RCC 7860 (cell line): ENCODE results near the gene CLIP2.

Source experiments
- DNase-seq: peaks from one replicate; pipeline ENCODE4 v3.0.0-alpha.2; 2015; ENCODE audit warnings: low spot score
- FAIRE-seq: peaks from 2 replicates; lab custom pipeline; 2012; peaks lifted over from hg19 to GRCh38; lab: Jason Lieb, UNC

The CLIP2 gene

DNA sequence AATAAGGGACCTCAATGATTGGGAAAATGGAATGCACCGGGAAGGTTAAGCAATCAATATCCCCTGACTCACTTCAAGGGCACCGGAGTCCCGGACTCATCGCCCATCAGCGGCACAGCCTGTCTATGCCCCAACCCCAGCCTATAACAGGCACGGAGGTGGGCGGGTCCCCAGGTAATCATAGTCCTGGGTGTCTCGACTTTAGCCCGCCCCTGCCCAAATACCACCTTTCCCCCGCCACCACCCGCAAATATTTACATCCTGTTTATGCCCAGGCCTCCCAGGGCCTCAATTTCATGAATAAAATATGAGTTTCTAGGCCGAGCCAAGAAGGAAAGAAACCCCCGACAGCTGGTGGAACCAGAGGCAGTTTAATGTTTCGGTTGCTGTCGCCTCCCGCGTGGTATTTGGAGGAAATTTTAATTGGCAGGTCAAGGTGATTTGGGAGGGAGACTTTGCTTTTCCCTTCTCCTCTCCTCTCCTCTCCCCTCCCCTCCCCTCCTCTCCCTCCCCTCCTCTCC, 19.4 kb upstream of the CLIP2 start:
- FAIRE-seq (no peak), DNase-seq (no peak)

DNA sequence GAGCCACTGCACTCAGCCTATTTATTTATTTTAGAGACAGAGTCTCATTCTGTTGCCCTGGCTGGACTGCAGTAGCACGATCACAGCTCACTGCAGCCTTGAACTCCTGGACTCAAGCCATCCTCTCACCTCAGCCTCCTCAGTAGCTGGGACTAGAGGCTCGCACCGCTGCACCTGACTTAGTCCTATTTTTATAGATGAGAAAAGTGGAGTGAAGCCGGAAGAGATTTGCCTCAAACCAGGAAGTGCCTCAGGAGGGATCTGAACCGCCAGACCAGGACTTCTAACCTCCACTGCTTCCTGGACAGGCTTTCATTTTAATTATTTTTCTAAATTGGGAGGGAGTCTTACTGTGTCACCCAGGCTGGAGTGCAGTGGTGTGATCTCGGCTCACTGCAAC, 17.5 kb upstream of the CLIP2 start:
- DNase-seq (no peak), FAIRE-seq (no peak)

DNA sequence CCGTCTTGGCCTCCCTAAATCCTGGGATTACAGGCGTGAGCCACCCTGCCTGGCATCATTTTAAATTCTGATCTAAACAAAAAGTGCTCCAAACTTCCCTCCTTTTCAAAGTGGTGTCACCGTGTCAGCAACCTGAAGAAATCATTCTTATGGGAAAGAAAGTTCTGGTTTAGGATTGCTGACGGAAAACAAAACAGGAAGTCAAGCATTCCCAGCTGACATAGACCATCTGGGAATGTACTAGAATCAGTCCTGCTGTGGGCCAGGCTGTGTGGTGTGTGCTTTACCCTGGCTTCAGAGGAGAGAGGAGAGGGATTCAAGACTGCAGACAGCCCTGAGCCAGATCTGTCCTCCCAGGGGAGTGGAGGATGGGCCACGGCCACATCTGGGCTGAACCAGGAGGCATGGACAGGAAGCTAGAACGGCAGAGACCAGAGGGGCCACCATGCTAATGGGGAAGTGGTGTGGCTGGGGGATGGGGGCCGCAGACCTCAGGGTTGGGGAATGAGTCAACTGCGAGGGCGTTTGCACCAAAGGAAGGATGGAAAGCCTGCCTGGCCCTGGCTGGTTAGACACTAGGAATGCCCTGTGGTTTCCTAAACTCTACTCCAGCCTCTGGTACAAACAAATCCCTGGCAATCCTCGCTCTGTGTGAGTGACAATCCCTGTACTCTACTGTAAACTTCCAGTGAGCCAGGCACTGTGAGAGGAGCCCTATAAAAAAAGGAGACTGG, 16.7 kb upstream of the CLIP2 start:
- peak; percentile 99 for DNase-seq
- FAIRE-seq: peak; percentile 95

DNA sequence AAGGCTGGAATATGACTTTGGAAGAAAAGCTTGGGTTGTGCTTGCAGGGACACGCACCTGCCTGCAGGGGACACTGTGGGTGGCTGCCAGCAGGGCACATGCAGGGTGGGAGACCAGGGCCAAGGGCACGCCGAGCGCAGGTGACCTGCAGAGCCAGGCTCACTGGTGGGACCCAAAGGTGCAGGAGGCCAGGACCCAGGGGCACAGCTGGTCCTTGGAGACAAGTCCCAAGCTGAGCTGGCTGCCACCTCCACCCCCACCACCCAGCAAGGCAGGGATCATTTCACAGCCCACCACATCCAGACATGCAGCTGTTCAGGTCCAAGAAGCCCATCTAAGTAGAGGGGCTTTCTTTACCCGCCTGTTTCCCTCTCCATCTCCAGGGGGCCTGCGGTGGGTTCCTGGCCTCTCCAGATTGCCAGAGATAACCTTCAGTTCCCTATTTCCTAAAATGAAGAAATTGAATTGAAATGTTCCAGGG, 13.8 kb upstream of the CLIP2 start:
- FAIRE-seq (no peak), DNase-seq (no peak)

DNA sequence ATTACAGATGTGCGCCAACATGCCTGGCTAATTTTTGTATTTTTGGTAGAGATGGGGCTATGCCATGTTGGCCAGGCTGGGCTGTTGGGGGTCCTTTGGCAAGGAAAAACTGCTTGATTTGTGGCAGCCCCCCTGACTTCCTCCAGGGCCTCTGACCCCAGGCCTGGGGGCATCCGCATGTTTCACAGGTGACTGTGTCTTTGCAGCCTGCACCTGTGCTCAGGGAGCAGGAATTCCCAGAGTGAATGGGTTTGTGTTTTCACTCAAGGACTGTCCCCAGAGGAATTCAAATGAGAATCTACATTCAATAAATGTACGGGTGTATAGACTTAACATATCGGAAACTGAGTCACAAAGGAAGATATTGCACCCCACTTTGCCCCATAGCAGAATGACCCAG, 11.6 kb upstream of the CLIP2 start:
- DNase-seq: no peak
- no peak for FAIRE-seq

DNA sequence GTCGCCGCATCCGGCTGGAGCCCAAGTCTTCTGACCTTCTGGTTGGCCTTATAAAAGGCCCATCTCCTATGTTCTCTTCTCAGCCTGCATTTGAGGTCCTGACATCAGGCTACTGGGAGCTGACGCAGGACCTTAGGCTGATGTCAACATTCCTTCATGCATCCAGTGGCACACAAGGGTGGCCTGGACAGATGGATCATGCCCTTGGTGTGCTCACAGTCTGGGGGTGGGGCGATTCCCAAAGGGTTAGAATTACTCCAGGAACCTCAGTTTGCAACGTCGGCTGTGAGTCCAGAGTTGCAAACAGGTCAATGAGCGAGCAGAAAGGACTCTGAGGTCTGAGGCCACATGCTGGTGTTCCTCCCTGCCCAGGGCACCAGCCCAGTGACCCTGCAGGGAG, 8.2 kb upstream of the CLIP2 start:
- no peak for FAIRE-seq
- peak; percentile 82 for DNase-seq

DNA sequence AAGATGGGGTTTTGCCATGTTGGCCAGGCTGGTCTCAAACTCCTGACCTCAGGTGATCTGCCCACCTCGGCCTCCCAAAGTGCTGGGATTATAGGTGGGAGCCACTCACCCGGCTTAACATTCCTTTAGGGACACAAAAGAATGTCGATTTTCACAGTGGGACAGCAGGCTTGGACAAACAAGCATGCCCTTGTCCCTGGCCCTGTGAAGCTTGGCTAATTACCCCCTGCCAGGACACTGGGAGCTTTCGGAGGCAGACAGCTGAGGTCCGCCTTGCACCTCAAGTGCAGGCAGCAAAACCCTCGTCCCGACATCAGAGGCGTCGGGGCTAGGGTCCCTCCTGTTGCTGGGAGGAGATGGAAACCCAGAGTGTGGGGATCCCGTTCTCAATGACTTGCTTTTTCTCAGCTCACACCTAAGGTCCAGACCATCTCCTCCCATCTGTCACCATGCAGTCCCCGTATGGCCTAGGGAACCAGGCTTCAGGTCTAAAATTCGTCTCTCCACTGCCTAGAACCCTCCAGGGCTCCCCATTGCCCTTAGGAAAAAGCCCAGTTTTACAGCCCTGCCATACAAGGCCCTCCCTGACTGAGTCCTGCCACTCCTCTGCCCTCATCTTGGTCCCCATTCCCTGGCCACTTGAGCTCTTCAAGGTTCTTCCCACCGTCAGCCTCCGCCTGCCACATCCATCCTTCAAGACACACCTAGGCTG, 6.3 kb upstream of the CLIP2 start:
- no peak for FAIRE-seq
- no peak for DNase-seq

DNA sequence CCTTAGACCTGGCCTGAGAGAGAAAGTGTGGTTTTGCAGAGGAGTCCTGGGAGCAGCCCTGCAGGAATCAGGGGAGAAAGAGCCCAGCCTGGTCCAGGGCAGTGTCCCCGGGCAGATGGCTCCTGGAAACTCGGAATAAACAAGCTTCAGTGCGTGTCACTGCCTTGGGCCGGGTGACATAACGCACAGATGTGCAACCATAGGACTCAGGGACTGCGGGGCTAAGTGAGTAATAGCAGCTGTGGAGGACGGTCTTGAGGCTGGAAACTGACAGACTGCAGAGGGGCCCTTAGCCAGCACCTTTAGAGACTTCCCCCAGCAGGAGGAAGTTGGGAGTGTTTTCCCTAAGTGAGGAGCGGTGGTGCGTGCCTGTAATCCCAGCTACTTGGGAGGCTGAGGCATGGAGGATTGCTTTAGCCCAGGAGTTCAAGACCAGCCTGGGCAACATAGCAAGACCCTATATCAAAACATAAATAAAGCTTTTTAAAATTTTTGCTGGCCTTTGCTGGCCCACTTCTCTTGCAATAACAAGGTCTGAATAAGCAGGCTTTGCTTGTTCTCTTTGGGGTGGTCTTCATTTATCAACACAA, 5.3 kb upstream of the CLIP2 start:
- FAIRE-seq (no peak), DNase-seq (peak; percentile 18)

DNA sequence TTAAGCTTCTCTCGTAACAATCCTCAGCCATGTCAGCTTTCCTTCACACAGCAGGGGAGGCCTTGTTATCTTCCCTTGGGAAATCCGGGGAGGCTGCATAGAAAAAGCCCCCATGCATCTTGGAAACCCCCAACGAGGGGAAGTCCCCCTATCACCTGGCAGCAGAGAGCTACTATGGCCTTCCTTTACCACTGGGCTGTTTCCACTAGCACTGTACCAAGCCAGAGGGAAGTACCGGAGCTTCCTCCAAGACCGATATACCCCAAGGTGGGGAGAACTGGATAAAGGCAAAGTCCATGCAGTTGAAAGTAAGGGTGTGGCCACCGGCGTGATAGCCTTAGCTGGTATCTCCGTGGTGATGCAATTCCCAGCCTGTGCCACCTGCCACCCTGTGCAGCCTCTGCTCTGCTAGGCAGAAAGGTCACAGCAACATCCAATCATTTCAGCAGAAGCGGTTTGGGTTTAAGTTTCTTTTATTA, 4.4 kb upstream of the CLIP2 start:
- FAIRE-seq: no peak
- DNase-seq: no peak

DNA sequence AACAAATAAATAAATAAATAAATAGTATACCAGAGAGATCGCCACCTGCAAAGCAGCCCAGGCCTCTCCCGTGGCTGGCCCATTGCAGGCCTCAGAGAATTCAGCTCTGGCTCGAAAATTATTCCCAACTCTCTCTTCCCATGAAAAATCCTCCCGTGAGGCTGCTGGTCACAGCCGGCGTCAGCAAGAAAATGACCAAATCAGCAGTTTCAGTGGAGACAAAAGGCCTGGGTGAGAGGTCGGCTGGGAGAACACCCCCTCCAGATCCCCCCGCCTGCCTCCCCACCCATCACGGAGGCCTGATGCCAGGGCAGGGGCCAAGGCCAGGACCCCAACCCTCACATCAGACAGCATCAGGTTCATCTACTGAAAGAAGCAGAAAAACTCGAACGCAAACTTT, 3.1 kb upstream of the CLIP2 start:
- no peak for FAIRE-seq
- no peak for DNase-seq

DNA sequence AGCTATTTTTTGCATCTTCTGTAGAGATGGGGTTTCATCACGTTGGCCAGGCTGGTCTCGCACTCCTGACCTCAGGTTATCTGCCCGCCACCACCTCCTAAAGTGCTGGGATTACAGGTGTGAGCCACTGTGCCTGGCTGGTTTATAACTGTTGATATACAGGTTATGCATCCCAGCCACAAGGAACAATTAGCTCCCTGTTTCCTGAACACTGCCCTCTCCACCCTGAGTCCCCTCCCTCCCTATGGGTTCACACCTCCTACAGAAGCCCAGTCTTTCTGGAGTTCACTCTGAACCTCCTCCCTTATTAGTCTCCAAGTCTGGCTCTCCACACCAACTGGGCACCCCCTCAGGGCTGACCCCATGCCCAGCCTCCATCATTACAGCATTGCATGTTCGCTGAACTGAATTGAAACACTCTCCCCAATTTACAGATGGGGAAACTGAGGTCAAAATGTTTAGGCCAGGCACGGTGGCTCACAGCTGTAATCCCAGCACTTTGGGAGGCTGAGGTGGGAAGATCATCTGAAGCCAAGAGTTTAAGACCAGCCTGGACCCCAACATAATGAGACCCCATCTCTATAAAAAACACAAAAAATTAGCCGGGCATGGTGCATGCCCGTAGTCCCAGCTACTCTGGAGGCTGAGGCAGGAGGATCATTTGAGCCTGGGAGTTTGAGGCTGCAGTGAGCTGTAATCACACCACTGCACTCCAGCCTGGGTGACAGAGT, 1.7 kb upstream of the CLIP2 start:
- FAIRE-seq (no peak), DNase-seq (no peak)

DNA sequence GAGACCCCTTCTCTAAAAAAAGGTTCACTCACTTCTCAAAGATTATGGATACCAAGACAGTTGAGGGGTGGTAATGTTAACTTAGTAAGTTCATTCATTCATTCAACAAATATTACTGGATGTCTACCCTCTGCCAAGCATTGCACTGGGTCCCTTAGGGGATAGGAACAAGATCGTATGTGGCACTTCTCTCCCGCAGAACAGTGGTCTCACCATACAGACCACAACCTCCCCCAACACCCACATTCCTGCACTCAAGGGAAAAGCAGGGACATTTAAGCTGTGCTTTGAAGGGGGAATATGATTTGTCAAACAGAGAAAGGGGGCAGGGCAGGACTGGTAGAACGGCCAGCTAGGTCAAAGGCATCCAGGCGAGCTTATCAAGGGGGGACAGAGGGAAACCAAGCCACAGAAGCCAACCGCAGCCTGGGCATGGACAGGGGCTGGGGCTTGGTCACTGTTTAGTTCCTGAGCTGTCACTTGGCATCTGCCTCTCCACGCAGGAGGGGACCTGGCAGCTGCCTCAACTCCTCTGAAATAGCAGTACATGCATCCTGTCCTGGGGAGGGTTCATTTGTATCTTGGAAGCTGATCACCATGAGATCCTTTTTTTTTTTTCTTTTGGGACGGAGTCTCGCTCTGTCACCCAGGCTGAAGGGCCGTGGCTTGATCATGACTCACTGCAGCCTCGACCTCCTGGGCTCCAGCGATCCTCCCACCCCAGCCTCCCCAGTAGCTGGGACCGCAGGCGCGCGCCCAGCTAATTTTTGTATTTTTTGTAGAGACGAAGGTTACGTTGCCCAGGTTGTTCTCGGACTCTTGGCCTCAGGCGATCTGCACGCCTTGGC, 949 bp upstream of the CLIP2 start:
- DNase-seq (peak; percentile 97), FAIRE-seq (peak; percentile 93)

DNA sequence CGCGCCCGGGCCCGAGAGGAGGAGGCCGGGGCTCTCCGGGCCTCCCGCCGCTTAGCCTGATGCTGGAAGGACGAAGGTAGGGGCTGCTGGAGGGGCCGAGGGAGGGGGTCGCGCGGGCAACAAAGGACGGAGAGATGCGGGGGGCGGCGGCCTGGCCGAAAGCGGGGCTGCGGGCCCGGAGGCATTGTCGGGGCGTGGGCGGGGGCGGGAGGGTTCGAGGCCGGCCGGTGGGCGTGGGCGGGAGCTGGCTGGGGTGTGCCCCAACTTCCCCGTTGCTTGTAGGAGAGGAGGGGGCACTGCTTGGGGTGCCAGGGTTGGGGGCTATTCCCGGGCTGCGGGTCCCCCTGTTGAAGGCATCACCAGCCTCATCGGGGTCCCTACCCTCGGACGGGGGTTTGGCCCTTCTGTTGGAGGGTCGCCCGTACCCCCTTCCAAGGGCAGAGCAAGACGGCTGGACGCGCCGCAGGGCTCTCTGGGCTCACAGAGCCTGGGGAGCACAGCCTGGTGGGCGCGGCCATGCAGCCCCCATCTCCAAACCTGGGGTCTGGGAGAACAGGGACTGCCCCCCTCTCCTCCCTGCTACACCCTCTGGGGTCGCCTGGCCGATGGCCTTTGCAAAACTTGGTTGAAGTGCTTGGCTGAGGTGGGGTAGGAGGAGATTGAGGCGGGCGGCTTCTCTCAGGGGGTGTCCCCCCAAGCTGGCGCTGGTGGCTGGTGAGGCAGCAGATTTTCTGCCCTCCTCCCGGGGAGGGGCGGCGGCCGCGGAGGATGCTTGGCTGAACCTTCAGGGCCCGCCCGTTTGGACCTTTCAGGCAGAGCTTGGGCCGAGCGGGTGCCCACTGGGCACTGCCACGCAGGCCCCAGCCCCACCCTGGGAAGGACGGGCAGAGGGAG, 699 bp downstream of the CLIP2 start:
- no peak for DNase-seq
- no peak for FAIRE-seq

DNA sequence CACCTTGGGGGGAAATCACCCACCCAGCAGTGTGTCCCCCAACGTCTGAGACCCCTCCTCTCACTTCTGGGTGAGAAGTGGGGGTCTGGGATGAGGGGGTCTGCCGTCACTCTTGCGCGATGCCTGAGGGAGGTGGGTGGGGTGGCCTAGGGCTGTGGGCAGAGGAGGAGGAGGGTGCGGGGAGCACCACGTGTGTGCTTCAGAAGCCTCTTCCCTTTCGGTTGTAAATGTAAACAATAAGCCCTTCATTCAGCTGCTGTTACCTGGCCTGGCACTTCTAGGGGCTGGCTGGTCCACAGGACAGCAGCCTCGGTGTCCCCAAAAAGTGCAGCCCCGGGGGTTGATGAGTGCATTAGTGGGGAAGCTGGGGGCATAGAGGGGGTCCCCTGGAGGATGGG, 1.3 kb downstream of the CLIP2 start:
- no peak for FAIRE-seq
- DNase-seq: no peak

DNA sequence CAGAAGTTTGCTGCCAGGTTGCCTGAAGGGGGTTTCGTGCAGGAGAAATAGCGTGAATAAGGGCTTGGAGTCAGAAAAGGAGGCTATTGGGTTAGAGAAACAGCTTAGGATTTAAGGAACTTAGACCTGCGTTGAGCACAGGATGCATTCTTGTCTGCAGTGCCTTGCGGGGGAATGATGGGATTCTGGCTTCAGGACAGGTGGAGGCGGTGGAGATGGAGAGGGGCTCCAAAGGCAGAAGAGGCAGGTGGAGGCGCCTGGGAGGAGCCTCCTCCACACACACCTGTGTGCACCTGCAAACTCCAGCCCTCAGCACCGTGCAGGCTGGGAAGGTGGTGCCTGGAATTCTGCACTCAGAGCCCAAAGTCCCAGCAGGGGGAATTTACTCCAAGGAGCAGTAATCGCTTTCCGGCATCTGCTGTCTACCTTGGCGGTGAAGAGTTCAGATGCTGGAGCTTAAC, 1.8 kb downstream of the CLIP2 start:
- no peak for FAIRE-seq
- DNase-seq: no peak

DNA sequence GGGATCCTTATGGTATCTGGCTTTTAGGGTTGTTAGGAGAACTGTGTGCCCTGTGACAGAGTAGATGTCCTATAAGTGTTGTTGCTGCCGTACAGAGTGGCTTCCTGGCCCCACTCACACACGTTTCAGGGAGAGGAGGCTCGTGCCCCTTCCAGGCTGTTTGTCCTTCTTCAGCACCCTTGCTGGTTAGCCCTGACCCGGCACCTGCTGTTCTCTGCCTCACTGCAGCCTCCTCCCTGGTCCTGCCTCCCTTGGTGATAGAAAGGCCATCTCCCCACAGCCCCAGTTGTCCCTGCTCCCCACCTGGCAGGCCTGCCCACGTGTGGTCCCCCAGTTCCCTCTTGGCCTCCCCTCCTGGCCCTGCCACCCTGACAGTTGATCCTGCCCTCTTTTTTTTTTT, 2.3 kb downstream of the CLIP2 start:
- no peak for FAIRE-seq

DNA sequence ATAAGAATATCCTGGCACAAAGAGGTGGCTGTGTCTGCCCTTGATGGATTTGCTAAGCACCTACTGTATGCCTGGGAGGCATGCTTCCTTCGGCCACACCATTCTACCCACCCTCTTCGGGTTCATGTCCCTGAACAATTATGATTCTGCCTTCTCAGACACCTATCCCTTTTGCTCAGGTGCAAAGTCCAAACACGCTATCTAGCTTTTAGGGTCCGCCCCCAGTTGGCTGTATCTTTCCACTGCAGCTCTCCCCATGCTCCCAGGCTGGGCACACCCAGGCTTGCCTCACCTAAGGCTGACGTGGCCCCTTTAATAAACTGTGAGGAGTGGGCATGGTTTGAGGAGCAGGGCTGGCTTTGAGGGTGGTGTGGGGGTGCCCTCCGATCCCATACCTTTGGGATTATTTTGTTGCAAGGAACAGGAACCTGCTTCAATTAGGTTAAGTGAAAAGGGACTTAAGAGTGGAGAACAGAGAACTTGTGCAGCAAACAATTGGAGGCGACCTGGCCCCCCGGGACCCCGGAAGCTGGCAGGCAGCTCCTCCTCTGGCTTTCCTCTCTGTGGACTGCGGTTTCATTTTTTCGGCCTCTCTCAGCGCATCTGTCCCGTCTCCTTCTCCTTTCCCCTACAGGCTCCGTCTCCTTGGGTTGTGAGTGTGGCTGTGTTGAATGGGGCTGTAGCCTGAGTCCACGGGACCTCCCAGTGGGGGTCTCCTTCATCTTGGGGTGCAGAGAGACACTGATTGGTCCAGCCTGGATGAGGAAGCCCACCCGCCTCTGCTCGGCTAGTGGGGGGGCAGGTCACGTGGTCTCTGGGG, 3.8 kb downstream of the CLIP2 start:
- no peak for FAIRE-seq
- DNase-seq: no peak

More for the DNA sequence above, 2.3 kb downstream of the CLIP2 start:
- DNase-seq: no peak

DNA sequence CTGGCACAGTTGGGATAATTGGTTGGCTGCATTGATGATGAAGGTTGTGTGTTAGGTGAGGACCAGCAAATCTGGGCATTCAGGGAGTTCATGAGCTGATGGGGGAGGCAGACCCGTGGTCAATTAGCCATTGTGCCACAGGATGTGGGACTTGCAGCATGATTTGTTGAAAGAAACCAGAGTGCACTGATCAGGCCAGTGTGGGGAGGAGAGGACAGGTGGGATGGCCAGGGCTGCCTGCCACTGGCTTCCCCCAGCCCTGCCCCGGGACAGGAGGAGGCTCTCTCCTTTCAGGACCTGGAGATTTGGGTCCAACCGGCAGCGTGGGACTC, 4.3 kb downstream of the CLIP2 start:
- no peak for DNase-seq
- no peak for FAIRE-seq
